Frontal cortex (tissue), 4 donors: ENCODE data around the gene TMEM179B. TPM values are rescaled to one million over a fixed set of nuclear protein-coding genes. Genes with fewer than 3 reads are reported as not detected.
"Not testable (repeated sequence)": the region's sequence is repeated elsewhere in the genome, so short reads cannot be mapped to it uniquely, and the experiment has no call there.

Experiments
- DNase-seq, 2 donors: peaks; one replicate each; pipeline ENCODE4 v3.0.0; 2012; ENCODE audit warnings: low spot score in 2 of 2
- FAIRE-seq: peaks from 2 replicates; lab custom pipeline; 2012; peaks lifted over from hg19 to GRCh38; lab: Jason Lieb, UNC
- total RNA-seq: library from RNA; depleted of rRNA; stranded (reverse); fragments of >200 nt; gene quantifications from one replicate; pipeline ENCODE4 v1.2.3, GENCODE V29; 2014
- donor health status: control.
- donor health status: control.
- donor health status: control.

TMEM179B gene, protein sequence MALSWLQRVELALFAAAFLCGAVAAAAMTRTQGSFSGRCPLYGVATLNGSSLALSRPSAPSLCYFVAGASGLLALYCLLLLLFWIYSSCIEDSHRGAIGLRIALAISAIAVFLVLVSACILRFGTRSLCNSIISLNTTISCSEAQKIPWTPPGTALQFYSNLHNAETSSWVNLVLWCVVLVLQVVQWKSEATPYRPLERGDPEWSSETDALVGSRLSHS
- 17.1 TPM for total RNA-seq

DNA sequence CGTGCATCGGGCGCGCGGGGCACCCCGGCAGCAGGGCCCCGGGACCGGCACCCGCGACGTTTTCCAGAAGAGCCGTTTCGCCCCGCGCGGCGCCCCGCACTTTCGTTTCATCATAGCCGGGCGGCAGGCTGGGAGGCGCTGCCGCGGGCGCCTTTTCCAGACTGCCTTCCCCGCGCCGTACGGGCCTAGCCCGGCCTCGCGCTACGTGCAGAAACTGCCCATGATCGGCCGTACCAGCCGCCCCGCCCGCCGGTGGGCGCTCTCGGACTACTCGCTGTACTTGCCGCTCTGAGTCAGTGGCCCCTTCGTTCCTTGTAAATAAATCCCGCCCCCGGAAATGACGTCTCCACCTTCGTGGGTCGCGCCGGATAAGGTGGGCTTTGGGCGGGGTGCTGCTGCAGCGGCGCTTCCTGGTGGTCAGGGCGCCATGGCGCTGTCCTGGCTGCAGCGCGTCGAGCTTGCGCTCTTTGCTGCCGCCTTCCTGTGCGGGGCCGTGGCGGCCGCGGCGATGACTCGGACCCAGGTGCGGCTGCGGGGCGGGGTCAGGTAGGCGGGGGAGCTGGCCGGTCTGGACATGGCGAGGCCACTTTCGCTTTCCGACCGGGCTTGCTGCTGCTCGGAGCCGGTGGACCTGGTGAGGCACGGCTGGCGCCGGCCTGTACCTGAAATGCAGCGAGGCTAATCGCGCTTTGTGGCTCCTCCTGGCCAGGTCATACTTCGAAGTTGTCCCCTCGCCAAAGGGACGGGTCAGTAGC lies at the start of gene TMEM179B:
Gene TMEM179B (plus strand): TSS at position 398 of the 755 bp plus-strand sequence. CDS start 30 bp downstream, at position 428.
- FAIRE-seq (no peak), DNase-seq (peak; percentile 98 to 99)

DNA sequence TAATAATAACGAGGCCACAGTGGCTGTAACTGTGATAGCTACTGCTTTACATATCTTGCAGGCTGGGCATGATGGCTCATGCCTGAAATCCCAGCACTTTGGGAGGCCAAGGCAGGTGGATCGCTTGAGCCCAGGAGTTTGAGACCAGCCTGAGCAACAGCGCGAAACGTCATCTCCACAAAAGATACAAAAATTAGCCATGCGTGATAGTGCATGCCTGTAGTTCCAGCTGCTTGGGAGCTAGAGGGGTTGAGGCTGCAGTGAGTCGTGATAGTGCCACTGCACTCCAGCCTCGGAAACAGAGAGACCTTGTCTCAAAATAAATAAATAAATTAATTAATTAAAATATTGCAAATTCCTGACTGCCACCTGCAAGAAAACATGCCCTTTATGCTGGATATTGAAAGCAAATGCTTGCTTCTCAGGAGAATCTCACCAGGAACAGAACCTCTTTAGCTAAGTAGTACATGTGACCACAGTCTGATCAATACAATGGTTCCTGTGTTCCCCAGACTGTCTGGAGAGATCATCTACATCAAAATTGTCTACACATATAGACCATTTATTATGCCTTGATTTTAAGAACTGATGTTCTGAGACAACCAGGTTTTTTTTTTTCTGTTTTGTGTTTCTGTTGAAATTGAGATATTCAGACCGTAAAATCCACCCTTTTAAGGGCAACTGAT lies 39.6 kb upstream of the TMEM179B start:
- no peak for FAIRE-seq
- no peak for DNase-seq

DNA sequence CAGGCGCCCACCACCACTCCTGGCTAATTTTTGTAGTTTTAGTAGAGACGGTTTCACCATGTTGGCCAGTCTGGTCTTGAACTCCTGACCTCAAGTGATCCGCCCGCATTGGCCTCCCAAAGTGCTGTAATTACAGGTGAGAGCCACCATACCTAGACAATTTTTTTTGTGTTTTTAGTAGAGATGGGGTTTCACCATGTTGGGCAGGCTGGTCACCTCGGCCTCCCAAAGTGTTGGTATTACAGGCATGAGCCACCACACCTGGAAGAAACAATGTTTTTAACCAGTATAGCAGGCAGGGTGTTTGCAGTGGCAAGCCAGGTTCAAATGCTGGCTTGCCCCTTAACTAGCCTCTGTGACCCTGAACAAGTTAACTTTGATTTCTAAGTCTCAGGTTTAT lies 37.3 kb upstream of the TMEM179B start:
- DNase-seq, FAIRE-seq: not testable (repeated sequence)

DNA sequence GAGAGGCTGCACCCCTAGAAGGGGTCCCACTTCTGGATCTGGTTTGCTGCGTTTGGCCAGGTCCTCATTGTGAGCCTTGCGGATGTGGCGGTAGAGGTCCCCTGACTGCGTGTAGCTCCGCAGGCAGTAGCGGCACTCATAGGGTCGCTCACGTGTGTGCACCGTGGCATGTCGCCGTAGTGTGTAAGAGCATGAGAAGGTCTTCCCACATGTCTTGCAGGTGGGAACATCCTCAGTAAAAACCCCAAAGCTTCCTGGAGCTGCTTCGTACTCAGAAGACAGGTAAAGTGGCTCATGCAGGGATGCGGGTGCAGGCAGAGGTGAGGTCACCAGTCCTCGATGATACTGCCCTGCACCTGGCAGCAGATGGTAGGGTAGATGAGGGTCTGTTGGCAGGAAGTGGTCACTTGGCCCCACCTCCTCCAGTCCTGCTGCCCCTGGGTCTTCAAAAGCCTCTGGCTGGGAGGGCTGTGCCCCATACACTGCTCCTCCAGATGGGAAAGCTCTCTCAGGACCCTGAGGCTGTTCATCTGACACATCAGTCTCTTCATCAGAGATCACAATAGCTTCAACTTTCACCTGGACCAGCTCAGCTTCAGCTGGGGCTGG lies 34.9 kb upstream of the TMEM179B start:
- DNase-seq, result no peak
- no peak for FAIRE-seq

DNA sequence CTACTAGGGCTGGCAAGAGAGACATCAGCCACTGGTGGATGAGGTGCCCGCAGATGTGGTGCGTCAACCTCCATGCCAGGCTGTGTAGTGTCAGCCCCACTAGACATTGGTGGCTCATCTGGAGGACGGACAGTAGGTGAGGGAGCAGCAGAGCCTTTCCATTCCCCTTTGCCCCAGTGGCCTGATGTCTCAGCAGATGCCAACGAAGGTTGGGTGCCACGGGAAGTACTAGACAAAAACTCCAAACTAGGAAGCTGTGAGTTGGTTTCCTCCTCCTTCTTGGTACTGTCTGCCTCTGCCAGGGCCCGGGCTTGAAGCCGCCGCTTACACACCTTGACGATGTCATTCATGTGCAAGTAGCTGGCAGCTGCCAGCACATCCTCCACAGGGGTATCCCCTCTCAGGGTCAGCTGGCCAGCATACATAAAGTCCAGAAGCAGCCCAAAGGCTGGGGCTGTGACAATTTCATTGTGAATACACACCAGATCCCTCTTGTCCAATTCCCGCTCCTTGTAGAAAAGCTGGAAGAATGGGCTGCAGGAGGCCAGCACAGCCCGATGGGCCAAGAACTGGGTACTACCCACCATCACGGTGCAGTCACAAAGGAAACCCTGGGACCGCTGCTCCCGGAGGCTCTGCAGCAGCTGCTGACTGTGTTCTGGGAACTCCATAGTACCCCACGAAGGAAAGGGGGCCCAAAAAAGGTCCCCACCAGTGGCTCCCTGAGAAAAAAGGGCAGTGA lies 34.0 kb upstream of the TMEM179B start:
- DNase-seq (no peak), FAIRE-seq (no peak)

DNA sequence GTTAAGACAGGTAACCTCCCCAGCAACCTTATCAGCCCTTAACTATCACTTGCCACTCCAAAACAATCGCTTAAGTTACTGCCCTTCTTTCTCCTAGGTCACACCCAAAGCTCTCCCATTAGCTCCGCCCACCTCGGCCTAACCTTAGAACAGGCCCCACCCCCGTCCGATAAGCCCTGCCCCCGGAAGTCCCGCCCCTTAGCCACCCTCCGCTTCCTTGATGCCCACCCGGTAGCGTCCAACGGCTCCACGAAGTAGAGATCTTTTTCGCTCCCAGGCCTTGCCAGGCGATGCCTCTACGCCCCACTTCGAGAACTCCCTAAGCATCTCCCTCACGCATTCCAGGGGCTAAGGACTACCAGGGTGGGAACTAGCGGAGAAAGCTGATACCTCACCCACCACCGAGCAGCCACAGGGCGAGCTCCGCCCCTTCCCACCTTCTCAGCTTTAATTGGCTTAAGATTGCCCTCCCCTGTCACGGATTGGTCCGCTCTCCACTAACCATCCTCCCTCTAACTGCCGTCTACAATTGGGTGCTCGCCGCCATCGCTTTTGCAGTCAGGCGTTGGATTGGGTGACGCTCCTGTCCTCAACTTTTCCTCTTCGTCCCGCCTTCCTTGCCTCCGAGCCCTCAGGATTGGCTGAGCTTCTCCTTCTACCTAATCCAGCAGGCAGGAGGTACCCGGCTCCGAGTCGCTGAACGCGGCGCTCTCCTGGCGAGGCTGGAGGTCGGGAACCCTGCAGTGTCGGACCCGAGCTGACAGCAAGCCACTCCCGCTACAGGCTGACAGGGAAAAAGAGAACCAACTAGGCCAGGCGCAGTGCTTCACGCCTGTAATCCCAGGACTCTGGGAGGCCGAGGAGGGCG lies 33.2 kb upstream of the TMEM179B start, which contains the start of gene ZBTB3:
Gene ZBTB3 (minus strand): TSS at position 425 of the 868 bp plus-strand sequence. CDS start 496 bp downstream, outside the sequence.
- FAIRE-seq (peak; percentile 36), DNase-seq (peak; percentile 79 to 93)

DNA sequence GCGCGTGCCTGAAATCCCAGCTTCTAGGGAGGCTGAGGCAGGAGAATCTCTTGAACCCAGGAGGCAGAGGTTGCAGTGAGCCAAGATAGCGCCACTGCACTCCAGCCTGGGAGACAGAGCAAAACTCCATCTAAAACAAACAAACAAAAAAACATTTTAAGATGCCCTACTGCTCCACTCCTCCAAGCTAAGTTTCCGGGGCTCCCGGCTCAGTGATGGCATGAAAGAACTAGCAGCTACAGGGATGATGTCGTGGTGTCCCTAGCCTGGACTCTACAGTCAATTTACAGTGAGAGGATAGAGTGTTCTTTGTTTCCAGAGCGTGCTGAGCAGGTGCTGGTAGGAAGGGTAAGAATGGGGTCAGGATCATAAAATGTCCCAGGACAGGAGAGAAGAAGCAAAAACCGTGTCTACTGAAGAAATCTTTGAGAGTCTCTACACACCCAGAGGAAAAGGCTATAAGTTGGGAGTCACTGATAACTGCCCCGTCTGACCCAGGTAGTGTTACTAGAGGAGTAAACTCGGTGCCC lies 32.1 kb upstream of the TMEM179B start:
- DNase-seq (no peak), FAIRE-seq (no peak)

DNA sequence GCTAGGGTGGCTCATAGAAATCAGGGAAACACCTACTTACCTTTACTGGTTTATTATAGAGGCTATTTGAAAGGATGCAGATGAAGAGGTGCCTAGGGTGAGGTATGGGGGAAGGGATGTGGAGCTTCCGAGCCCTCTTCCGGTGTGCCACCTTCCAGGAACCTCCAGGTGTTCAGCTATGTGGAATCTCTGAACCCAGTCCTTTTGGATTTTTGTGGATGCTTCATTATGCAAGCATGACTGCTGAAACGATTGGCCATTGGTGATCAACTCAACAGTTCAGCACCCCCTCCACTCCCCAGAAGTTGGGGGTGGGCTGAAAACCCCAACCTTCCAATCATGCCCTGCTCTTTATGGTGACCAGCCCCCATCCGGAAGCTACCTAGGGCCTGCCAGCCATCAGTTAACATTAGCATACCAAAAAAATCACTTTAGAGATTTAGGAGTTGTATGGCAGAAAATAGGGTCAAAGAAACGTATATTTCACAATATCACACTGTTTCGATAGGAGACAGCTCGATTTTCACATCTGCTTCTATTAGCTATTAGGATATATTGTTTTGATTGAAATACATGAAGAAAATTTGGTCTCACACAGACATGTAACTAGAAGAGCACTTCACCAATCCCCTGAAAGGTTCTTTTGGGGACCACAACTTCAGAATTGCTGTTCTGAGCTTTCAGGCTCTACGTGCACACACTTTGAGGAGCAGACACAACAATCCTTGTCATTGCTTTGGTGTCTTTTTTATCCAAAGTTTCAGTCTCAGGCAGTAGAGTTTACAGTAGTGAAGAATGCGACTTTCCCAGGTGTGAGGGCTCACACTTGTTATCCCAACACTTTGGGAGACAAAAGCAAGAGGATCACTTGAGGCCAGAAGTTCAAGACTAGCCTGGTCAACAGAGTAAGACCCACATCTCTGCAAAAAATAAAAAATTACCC lies 29.1 kb upstream of the TMEM179B start:
- FAIRE-seq, result no peak
- no peak for DNase-seq

DNA sequence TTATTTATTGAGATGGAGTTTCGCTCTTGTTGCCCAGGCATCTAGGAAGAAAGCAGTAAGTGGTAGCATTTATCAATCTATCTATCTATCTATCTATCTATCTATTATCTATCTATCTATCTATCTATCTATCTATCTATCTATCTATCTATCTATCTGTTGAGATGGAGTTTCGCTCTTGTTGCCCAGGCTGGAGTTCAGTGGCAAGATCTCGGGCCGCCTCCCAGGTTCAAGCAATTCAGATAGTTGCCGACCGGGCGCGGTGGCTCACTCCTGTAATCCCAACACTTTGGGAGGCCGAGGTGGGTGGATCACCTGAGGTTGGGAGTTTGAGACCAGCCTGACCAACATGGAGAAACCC lies 26.4 kb upstream of the TMEM179B start:
- FAIRE-seq, DNase-seq: not testable (repeated sequence)

DNA sequence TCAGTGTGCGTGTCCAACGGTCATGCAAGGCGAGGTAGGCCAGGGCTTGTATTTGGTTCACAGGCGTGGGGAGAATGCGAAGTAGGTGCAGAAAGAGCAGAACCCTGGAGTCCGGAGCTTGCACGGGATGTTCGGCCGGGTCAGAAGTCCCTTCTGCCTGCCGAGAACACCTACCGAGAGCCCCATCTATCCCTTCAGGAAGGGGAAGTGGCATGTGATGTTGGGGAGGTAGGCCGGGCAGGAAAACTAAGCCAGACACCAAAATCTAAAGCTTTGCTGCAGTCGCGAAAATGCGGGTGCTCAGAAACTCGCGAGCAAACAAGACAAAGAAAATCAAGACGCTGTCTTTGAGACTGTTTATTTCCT lies 16.4 kb upstream of the TMEM179B start:
- FAIRE-seq, result no peak
- DNase-seq, result no peak

DNA sequence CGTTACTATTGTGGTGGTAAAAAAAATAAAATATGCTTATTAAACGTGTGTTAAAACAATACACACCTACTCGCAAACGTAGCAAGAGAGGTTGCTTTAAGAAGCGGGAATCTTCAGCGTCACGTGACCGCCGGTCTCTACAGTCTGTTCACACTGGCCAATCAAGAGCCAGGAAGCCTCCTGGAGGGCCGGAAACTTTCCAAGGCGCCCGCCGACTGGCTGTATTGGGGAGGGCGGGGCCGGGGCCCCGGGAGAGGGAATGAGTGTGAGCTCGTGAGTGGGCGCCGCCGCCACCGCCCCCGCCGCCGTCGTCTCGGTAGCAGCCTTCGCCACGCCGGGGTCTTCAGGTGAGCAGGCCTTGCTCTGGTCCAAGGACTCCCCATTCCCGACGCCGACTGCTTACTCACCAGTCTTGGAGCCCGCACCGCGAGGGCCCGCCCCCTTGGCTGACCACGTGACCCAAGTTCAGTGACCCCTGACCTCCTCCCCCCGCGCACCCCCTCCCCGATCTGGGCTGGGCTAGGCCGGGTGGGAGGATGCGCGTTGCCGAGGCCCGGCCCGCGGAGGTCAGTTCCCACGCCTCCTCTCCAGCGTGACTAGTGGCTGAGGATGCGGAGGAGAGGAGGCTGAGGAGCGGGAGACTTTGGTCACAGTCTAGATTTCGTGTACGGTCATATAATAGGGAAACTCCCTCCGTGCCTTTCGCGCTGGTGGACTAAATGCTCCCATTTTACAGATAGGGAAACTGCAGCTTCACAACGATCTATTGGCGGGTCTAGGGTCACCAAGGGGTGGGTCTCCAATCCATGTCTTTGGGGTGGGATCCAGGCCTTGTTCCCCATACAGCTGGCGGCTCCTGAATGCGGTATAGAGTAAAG lies 15.8 kb upstream of the TMEM179B start, which contains the start of gene TAF6L:
Gene TAF6L (plus strand): TSS at position 253 of the 878 bp plus-strand sequence. CDS start 4,388 bp downstream, outside the sequence.
- FAIRE-seq (no peak), DNase-seq (peak; percentile 89 to 94)

DNA sequence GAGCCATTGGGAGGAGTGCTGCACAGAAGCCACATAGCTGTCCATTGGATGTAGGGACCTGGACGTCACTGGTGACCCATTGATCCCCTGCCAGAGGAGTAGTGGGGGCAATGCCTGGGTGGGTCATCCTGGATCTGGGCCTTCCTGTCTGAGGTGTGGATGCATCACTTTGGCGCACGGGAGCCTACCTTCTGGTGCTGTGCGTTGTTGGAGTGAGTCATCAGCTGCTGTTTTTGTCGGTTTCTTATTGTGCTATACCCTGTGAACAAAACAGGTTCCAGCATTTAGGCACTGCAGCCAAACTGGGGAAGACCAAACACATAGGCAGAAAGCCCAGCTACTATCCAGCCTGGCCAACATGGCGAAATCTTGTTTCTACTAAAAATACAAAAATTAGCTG lies 12.8 kb upstream of the TMEM179B start:
- FAIRE-seq, result no peak
- no peak for DNase-seq

DNA sequence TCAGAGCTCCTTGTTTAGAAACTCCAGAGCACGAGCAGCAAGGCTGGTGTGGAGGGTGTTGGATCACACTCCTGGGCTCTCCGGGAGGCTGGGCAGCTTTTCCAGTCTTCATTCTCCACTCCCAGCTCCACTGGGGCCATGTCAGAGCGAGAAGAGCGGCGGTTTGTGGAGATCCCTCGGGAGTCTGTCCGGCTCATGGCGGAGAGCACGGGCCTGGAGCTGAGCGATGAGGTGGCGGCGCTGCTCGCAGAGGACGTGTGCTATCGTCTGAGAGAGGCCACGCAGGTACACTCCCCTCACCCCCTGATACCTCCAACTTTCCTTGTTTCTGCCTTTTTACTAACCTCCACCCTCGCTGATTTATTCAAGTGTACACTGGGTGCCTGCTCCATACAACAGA lies 11.6 kb upstream of the TMEM179B start:
- FAIRE-seq, result no peak

DNA sequence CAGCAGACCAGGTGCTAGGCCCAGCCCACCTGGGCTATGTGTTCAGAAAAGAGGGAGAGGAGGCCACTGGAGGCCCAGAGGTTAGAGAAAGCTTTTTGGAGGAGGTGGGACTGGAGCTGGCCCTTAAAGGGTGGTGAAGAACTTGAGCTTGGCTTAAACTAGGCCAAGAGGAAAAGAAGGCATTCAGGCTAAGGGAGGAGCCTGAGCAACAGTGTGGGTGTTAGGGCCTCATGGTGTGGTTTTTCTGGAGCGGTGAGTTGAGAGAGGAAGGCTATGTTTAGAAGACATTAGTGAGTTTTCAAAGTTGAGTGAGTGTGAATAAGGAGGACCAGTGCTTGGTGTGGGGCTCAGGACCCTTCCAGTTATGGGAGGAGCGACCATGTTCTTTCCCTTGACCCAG lies 9.8 kb upstream of the TMEM179B start:
- FAIRE-seq (no peak), DNase-seq (no peak)

More for the DNA sequence above, 11.6 kb upstream of the TMEM179B start:
- no peak for DNase-seq

DNA sequence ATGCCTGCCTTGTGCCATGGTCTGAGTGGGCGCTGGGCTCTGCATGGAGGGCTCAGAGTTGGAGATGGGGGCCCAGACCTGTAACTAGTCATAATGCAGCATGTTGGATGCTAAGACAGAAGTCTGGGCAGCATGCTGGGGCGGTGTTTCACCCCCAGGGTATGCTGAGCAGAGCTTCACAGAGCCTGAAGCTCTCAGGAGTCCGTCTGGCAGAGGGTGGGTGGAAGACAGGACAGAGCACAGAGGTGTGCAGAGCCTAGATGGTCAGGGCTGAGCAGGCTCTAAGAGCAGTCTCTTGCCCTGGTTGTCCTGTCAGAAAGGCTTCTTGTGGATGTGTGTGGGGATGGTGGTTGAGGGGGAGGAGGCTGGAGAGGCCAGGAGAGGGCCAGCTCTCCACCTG lies 8.8 kb upstream of the TMEM179B start:
- DNase-seq, result no peak
- no peak for FAIRE-seq

DNA sequence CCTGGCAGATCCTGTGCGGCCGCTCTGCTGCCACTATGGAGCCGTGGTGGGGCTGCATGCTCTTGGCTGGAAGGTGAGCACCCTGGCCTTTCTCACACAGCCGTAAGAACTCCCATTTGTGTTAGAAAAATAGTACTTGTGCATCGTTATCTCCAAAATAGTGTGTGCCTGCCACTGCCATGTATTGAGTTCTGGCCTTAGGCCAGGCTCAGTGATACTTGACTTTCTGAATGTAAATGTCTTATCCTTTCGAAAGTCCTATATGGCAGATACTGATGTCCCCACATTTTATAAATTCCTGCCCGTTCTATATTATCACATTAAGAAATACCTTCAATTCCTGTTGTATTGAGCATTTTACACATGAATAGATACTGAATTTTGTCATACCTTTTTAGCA lies 4.4 kb upstream of the TMEM179B start:
- no peak for DNase-seq
- FAIRE-seq, result no peak
